ENCODE measurements around the gene FTO.

DNA sequence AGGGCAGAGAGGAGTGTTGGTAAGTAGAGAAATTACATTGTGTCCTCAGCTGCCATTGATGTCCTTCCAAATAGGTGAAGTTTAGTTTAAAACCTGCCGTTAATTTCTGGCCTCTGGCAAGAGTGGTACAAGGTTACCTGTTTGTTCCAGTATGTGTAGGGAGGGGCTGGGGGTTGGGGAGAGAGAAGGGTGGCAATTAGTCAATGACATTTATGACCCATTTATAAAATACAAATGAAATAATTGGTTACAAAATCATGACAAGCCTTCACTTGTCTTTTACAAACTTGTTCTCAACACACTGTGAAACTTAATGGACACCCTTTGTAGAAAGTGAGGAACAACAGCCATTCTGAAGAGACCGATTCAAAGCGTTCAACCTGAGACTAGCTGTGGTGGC lies 281.0 kb downstream of the FTO start:
- TF ChIP-seq POLR2A (IDR thresholded peaks at IDR 0.05): no peak
- TF ChIP-seq, protein P1, sequence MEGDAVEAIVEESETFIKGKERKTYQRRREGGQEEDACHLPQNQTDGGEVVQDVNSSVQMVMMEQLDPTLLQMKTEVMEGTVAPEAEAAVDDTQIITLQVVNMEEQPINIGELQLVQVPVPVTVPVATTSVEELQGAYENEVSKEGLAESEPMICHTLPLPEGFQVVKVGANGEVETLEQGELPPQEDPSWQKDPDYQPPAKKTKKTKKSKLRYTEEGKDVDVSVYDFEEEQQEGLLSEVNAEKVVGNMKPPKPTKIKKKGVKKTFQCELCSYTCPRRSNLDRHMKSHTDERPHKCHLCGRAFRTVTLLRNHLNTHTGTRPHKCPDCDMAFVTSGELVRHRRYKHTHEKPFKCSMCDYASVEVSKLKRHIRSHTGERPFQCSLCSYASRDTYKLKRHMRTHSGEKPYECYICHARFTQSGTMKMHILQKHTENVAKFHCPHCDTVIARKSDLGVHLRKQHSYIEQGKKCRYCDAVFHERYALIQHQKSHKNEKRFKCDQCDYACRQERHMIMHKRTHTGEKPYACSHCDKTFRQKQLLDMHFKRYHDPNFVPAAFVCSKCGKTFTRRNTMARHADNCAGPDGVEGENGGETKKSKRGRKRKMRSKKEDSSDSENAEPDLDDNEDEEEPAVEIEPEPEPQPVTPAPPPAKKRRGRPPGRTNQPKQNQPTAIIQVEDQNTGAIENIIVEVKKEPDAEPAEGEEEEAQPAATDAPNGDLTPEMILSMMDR (IDR thresholded peaks at IDR 0.05): no peak

All from uterus (tissue), 2 donors.